PFSK-1 (cell line): ENCODE measurements around the gene CD300LD. TPM values are rescaled to one million over a fixed set of nuclear protein-coding genes. Genes with fewer than 3 reads are reported as not detected.

Source experiments
- FOXP2 ChIP-seq: optimal IDR thresholded peaks from 2 replicates; pipeline ENCODE3; 2011; ENCODE audit warnings: borderline replicate concordance, control low read depth, inconsistent platforms; ENCODE audit not compliant: insufficient read depth; ENCODE audit errors: extremely low read length, extremely low read depth
- POLR2AphosphoS5 ChIP-seq: IDR thresholded peaks from 2 replicates; pipeline ENCODE4 v1.6.1; 2012; ENCODE audit warnings: low read depth, mild to moderate bottlenecking, control low read depth, low read length, moderate library complexity
- SIN3A ChIP-seq: IDR thresholded peaks from 2 replicates; pipeline ENCODE4 v1.6.1; 2012; ENCODE audit warnings: mild to moderate bottlenecking, low read length, moderate library complexity, borderline replicate concordance; ENCODE audit not compliant: insufficient read depth
- TAF1 ChIP-seq: IDR thresholded peaks from 2 replicates; pipeline ENCODE4 v1.6.1; 2012; ENCODE audit warnings: low read length, control low read depth, borderline replicate concordance; ENCODE audit not compliant: insufficient read depth
- polyA plus RNA-seq: library from polyadenylated mRNA; unstranded; fragments of >200 nt; gene quantifications from one replicate; pipeline ENCODE4 v1.2.1, GENCODE V29; 2012; ENCODE audit warnings: low read depth, missing spikeins; ENCODE audit not compliant: insufficient read length
- TF ChIP-seq, protein P1 (sequence below), 2 experiments: IDR thresholded peaks; 2 replicates each; pipeline versions ENCODE4 v1.6.1 to v1.8.0; 2011 to 2012; ENCODE audit warnings: low read depth in 2 of 2, low read length in 2 of 2, control low read depth in 1 of 2, inconsistent platforms in 1 of 2, mild to moderate bottlenecking in 1 of 2, moderate library complexity in 1 of 2; ENCODE audit not compliant: insufficient read depth in 1 of 2

Gene CD300LD
- polyA plus RNA-seq, result not detected

DNA sequence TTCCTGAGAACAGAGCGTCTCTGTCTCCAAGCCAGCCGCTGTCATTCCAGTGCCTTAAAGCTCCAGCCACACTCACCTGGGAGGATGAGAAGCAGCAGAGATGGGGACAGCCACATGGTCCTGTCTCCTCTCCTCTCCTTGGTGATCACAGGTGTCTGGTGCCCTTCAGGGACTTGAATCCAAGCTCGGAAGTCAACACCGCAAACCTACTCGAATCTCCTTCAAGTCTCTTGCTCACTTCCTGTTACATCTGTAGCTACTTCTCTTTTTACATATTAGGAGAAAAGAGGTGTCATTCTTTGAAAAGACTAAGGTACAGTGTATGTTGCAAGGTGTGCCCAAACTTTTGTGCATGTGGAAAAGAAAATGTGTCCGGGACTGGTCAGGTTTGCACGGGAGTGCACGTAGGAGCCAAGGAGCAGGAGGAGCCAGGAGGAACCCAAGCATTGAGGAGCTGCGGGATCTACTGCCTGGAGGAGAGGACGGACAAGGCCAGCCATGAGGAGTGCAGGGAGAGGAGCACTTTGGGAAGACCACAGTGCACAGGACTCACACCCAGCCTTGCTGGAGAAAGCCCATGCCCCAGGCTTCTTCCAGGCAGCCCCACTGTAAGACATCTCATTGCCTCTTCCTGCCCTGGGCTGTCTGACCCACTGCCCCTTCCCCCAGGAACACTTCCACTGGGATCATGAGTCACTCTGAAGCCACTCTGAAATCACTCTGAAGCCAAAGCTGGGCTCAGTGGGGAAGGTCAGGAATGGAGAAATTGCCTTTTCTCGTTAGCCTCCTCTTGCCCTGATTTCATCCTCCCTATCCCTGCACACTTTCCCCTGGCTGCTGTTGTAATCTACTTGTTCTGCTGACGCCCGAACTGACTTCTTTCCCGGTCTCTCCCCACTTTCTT lies at the start of gene CD300LD:
Gene CD300LD (minus strand): TSS at position 197 of the 904 bp plus-strand sequence. CDS start 81 bp downstream, at position 116.
- no peak for TF ChIP-seq POLR2AphosphoS5
- TF ChIP-seq, protein P1, sequence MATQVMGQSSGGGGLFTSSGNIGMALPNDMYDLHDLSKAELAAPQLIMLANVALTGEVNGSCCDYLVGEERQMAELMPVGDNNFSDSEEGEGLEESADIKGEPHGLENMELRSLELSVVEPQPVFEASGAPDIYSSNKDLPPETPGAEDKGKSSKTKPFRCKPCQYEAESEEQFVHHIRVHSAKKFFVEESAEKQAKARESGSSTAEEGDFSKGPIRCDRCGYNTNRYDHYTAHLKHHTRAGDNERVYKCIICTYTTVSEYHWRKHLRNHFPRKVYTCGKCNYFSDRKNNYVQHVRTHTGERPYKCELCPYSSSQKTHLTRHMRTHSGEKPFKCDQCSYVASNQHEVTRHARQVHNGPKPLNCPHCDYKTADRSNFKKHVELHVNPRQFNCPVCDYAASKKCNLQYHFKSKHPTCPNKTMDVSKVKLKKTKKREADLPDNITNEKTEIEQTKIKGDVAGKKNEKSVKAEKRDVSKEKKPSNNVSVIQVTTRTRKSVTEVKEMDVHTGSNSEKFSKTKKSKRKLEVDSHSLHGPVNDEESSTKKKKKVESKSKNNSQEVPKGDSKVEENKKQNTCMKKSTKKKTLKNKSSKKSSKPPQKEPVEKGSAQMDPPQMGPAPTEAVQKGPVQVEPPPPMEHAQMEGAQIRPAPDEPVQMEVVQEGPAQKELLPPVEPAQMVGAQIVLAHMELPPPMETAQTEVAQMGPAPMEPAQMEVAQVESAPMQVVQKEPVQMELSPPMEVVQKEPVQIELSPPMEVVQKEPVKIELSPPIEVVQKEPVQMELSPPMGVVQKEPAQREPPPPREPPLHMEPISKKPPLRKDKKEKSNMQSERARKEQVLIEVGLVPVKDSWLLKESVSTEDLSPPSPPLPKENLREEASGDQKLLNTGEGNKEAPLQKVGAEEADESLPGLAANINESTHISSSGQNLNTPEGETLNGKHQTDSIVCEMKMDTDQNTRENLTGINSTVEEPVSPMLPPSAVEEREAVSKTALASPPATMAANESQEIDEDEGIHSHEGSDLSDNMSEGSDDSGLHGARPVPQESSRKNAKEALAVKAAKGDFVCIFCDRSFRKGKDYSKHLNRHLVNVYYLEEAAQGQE (IDR thresholded peaks at IDR 0.05; ENCODE audit: insufficient read depth in 1 of 2, low read depth in 2 of 2, low read length in 2 of 2), result no peak
- TF ChIP-seq FOXP2, result no peak
- TF ChIP-seq TAF1, result no peak
- TF ChIP-seq SIN3A, result no peak

DNA sequence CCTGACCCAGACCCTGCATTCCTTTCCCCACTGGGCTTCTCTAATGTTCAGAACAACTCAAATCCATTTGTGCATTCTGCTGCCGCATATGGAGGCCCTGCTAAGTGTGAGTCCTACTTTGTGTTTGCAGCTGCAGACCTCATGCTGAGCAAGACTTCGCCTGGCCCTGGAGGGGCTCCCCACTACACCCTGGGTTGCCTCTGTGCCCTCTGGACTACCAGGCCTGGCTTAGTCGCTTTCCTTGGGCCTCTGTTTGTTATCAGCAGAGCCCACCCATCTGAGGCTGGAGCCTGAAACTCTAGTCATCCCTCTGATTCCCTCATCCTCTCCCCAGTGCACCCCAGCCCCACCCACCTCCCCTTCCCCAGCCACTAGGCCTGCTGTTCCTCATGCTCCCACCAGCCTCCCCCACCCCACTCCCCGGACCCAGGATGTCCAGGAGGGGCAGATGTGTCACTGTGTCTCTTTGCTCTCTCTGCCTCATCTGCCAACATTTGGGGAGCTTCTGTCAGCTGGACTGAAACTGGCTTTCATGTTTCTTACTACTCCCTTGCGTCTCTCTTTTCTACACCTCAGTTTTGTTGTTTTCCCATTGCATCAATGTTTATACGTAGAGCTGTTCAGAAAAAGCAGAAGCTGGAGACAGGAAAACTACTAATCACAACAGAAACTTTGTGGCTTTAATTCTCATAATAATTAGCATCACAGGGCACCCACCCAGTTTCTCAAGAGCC lies 49.3 kb upstream of the CD300LD start:
- TF ChIP-seq, protein P1 (IDR thresholded peaks at IDR 0.05; ENCODE audit: insufficient read depth in 1 of 2, low read depth in 2 of 2, low read length in 2 of 2), result no peak
- TF ChIP-seq SIN3A (no peak), POLR2AphosphoS5 (no peak), FOXP2 (no peak), TAF1 (no peak)

GRCh38 chr17:74639704-74640151 lies 47.6 kb upstream of the CD300LD start:
- TF ChIP-seq POLR2AphosphoS5 (no peak), TAF1 (no peak), FOXP2 (no peak), SIN3A (no peak)
- TF ChIP-seq, protein P1 (IDR thresholded peaks at IDR 0.05; ENCODE audit: insufficient read depth in 1 of 2, low read depth in 2 of 2, low read length in 2 of 2), result no peak

GRCh38 chr17:74637926-74638325 lies 45.8 kb upstream of the CD300LD start:
- no peak for TF ChIP-seq TAF1
- TF ChIP-seq FOXP2, result no peak
- TF ChIP-seq POLR2AphosphoS5, result no peak
- no peak for TF ChIP-seq SIN3A
- TF ChIP-seq, protein P1 (IDR thresholded peaks at IDR 0.05; ENCODE audit: insufficient read depth in 1 of 2, low read depth in 2 of 2, low read length in 2 of 2), result no peak
